Measurements from ENCODE around the gene ZFHX3. TPM values are rescaled to one million over a fixed set of nuclear protein-coding genes. Genes with fewer than 3 reads are reported as not detected.
A peak's percentile ranks its signal among the peaks of the same experiment; 100 is the strongest.

Gene ZFHX3
- total RNA-seq, 6 experiments from 2014 or later, result 14.5 to 25.8 (median 15.8) TPM

GRCh38 chr16:72785886-72786285 lies 262.0 kb downstream of the ZFHX3 start:
- TF ChIP-seq, protein P1, sequence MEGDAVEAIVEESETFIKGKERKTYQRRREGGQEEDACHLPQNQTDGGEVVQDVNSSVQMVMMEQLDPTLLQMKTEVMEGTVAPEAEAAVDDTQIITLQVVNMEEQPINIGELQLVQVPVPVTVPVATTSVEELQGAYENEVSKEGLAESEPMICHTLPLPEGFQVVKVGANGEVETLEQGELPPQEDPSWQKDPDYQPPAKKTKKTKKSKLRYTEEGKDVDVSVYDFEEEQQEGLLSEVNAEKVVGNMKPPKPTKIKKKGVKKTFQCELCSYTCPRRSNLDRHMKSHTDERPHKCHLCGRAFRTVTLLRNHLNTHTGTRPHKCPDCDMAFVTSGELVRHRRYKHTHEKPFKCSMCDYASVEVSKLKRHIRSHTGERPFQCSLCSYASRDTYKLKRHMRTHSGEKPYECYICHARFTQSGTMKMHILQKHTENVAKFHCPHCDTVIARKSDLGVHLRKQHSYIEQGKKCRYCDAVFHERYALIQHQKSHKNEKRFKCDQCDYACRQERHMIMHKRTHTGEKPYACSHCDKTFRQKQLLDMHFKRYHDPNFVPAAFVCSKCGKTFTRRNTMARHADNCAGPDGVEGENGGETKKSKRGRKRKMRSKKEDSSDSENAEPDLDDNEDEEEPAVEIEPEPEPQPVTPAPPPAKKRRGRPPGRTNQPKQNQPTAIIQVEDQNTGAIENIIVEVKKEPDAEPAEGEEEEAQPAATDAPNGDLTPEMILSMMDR (IDR thresholded peaks at IDR 0.05), result no peak
- DNase-seq, result no peak

DNA sequence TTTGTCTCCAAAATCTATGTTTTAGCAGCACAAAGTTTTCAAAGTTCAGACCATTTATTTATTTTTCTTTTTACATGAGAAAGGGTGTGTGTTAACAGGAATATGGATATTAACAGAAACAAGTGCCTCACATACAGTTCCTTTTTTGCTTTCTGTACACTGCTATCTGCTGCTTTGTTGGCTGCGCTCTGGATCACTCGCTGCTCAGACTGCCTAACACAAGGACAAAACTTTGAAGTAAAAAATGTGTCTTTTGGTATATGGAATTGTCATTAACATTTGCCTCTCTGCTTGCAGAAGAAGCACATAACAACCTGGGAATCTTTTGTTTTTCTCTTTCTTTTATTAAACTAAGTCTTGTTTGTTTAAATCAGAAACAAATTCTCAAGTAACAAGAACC lies 262.8 kb downstream of the ZFHX3 start:
- Mint-ChIP-seq H3K27ac (0 out of 2 replicates have a peak overlapping the region, but pooled peaks have one; percentile 57), H3K4me1 (ENCODE audit: low read depth) (peaks cover 52% of the 10 kb centered on the region), H3K36me3 (ENCODE audit: low read depth) (peaks cover 15% of the 10 kb centered on the region), H3K27me3 (ENCODE audit: insufficient read depth) (no peaks in the 10 kb centered on the region; the same call in 1 of the 2 replicates), H3K9me3 (no peaks in the 10 kb centered on the region), H3K4me3 (no peak overlapping the region)
- DNase-seq, result no peak
- TF ChIP-seq, protein P1 (IDR thresholded peaks at IDR 0.05), result no peak

More at GRCh38 chr16:72785886-72786285, 262.0 kb downstream of the ZFHX3 start:
- Mint-ChIP-seq H3K27me3 (ENCODE audit: insufficient read depth) (no peaks in the 10 kb centered on the region; the same call in 1 of the 2 replicates), H3K4me3 (peak overlapping the region; percentile 57), H3K36me3 (ENCODE audit: low read depth) (peaks cover 19% of the 10 kb centered on the region), H3K27ac (peak overlapping the region; percentile 57), H3K9me3 (no peaks in the 10 kb centered on the region), H3K4me1 (ENCODE audit: low read depth) (peaks cover 52% of the 10 kb centered on the region)

DNA sequence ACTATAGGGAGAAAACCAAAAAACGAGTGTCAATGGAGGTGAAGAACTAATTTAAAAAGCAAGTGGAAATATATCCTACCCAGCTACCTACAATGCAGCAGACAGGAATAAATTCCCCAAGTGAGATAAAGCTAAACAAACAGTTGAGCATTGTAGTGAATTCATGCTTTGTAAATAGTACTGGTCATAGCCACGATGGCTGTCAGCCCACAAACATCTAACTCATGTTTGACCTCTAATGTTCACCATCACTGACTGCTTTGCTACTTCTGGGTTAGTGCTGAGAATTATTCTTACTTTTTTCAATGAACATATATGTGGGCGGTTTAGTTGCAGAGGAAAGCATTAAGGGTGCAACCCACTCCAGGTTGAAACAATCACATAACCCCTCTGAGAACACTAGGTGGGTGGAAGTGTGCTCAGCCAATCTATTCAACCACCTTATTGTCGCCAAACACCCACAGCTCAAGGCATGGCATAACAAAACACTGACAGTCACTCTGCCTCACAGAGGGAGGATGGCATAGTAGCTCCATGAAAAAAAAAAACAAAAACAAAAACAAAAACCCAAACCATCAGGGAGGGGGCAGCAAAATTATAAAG lies 264.1 kb downstream of the ZFHX3 start:
- peaks cover 3% of the 10 kb centered on the region for H3K36me3 Mint-ChIP-seq (ENCODE audit: low read depth)
- H3K4me3 Mint-ChIP-seq, result no peak overlapping the region
- H3K27ac Mint-ChIP-seq, result peak overlapping the region; percentile 19; the same call in 1 of the 2 replicates
- H3K4me1 Mint-ChIP-seq (ENCODE audit: low read depth), result peaks cover 52% of the 10 kb centered on the region
- no peaks in the 10 kb centered on the region for H3K9me3 Mint-ChIP-seq
- DNase-seq, result no peak
- H3K27me3 Mint-ChIP-seq (ENCODE audit: insufficient read depth), result no peaks in the 10 kb centered on the region
- TF ChIP-seq, protein P1 (IDR thresholded peaks at IDR 0.05), result no peak

DNA sequence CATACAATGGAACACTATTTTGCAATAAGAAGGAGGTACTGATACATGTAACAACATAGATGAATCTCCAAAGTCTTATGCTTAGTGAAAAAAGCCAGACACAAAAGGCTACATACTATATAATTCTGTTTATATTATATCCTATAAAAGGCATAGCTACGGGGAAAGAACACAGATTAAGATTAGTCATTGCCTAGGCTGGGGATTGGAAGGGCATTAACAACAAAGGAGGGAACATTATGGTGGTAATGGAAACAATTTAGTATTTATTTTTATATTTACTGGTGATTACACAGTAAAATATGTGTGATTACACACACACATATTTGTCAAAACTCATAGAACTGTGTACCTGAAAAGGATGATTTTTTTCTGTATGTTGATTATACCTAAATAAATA lies 278.1 kb downstream of the ZFHX3 start:
- peaks cover 9% of the 10 kb centered on the region; the same call in 1 of the 2 replicates for H3K4me1 Mint-ChIP-seq (ENCODE audit: low read depth)
- H3K36me3 Mint-ChIP-seq (ENCODE audit: low read depth), result peaks cover 13% of the 10 kb centered on the region
- H3K27me3 Mint-ChIP-seq (ENCODE audit: insufficient read depth), result no peaks in the 10 kb centered on the region
- no peak overlapping the region; the same call in 1 of the 2 replicates for H3K27ac Mint-ChIP-seq
- H3K4me3 Mint-ChIP-seq, result no peak overlapping the region
- DNase-seq, result peak; percentile 8
- peaks cover 9% of the 10 kb centered on the region; the same call in 1 of the 2 replicates for H3K9me3 Mint-ChIP-seq
- TF ChIP-seq, protein P1 (IDR thresholded peaks at IDR 0.05), result no peak

- no peaks in the 10 kb centered on the region for H3K27me3 Mint-ChIP-seq (ENCODE audit: insufficient read depth)
- no peak for DNase-seq
- no peak overlapping the region for H3K27ac Mint-ChIP-seq
- peaks cover 13% of the 10 kb centered on the region for H3K36me3 Mint-ChIP-seq (ENCODE audit: low read depth)
- TF ChIP-seq, protein P1 (IDR thresholded peaks at IDR 0.05), result no peak
- H3K4me3 Mint-ChIP-seq, result no peak overlapping the region
- H3K9me3 Mint-ChIP-seq, result peaks cover 9% of the 10 kb centered on the region; the same call in 1 of the 2 replicates
- H3K4me1 Mint-ChIP-seq (ENCODE audit: low read depth), result peaks cover 9% of the 10 kb centered on the region; the same call in 1 of the 2 replicates
Measured at GRCh38 chr16:72768591-72768990, 279.3 kb downstream of the ZFHX3 start.

Data from HFFc6 (cell line).